Esophagus muscularis mucosa (tissue), 4 donors: ENCODE results near the gene GOLGA8F. TPM values are rescaled to one million over a fixed set of nuclear protein-coding genes. Genes with fewer than 3 reads are reported as not detected.
A peak's percentile ranks its signal among the peaks of the same experiment; 100 is the strongest.
"Not testable (repeated sequence)": the region's sequence is repeated elsewhere in the genome, so short reads cannot be mapped to it uniquely, and the experiment has no call there.

ENCODE experiments used
- DNase-seq: peaks from one replicate; pipeline ENCODE4 v3.0.0-alpha.2; 2017; ENCODE audit errors: extremely low spot score
- H3K27ac ChIP-seq, 4 donors: fragments of 200-600 bp; sonication (generic); replicated peaks in 1 of 4; 1 replicate in 3 of 4; 2 replicates in 1 of 4; pipeline ENCODE4 v1.5.1; 2016 to 2019; ENCODE audit warnings: mild to moderate bottlenecking in 1 of 4
- H3K27me3 ChIP-seq, 4 donors: fragments of 200-600 bp; sonication (generic); one replicate each; pipeline versions ENCODE4 v1.5.1 to v1.6.0; 2016 to 2019
- H3K36me3 ChIP-seq, 4 donors: fragments of 200-600 bp; sonication (generic); one replicate each; pipeline ENCODE4 v1.5.1; 2016 to 2019
- H3K4me1 ChIP-seq, 4 donors: fragments of 200-600 bp; sonication (generic); one replicate each; pipeline ENCODE4 v1.5.1; 2016 to 2019
- H3K4me3 ChIP-seq, 4 donors: fragments of 200-600 bp; sonication (generic); 1 replicate in 2 of 4; 2 replicates in 2 of 4; pipeline ENCODE4 v1.5.1; 2016 to 2019; ENCODE audit warnings: mild to moderate bottlenecking in 4 of 4, moderate library complexity in 1 of 4
- H3K9me3 ChIP-seq, 4 donors: fragments of 200-600 bp; sonication (generic); 1 replicate in 3 of 4; 2 replicates in 1 of 4; pipeline ENCODE4 v1.5.1; 2016 to 2019
- WGBS: methylation state at CpG from one replicate; pipeline ENCODE4 v1.1.5; 2018; 5-methylcytosine and 5-hydroxymethylcytosine counted together
- intact Hi-C: fragments of 100-400 bp; cut with DNase I; formaldehyde crosslinking; loops from one replicate; pipeline ENCODE4 v1.15.1; 2023
- small RNA-seq, 3 donors: library from RNA; depleted of rRNA; stranded (forward); fragments of <200 nt; gene quantifications; one replicate each; pipeline ENCODE3, GENCODE V24; 2016
- total RNA-seq, 4 donors: library from RNA; depleted of rRNA; stranded (reverse); fragments of >200 nt; gene quantifications; one replicate each; pipeline versions ENCODE4 v1.1.0 to v1.2.1, GENCODE V29; 2016

GOLGA8F gene, protein sequence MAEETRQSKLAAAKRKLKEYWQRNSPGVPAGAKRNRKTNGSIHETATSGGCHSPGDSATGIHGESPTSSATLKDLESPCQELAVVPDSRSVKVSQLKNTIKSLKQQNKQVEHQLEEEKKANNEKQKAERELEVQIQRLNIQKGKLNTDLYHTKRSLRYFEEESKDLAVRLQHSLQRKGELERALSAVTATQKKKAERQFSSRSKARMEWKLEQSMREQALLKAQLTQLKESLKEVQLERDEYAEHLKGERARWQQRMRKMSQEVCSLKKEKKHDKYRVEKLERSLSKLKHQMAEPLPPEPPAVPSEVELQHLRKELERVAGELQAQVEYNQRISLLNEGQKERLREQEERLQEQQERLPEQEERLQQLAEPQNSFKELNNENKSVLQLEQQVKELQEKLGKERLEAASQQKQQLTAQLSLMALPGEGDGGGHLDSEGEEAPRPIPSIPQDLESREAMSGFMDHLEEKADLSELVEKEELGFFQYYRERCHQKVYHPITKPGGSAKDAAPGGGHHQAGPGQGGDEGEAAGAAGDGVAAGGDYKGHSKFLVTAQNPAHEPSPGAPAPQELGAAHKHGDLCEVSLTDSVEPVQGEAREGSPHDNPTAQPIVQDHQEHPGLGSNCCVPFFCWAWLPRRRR
- under 1 TPM in 2 of 4 donors, not detected in 2; under 0.01 to 0.23 TPM for total RNA-seq

GRCh38 chr15:28378364-28378763 is at the start of gene GOLGA8F:
TSS of gene GOLGA8F (plus strand) at chr15:28378664. CDS start at chr15:28378762, 98 bp downstream.
- H3K27me3 ChIP-seq, H3K36me3 ChIP-seq, H3K27ac ChIP-seq, H3K4me3 ChIP-seq, H3K9me3 ChIP-seq, intact Hi-C loops, DNase-seq, H3K4me1 ChIP-seq: not testable (repeated sequence)
- no CpG with 5 or more reads among the region's 8 CpGs for WGBS

- H3K36me3 ChIP-seq, H3K9me3 ChIP-seq, H3K4me3 ChIP-seq, H3K4me1 ChIP-seq, H3K27ac ChIP-seq, DNase-seq, intact Hi-C loops, H3K27me3 ChIP-seq: not testable (repeated sequence)
- WGBS = no CpG with 5 or more reads among the region's 7 CpGs
Measured at GRCh38 chr15:28357984-28358383, 20.5 kb upstream of the GOLGA8F start, which contains the start of gene GOLGA6L24. TSS of gene GOLGA6L24 (minus strand) at chr15:28358084. CDS start at chr15:28358023, 61 bp downstream.

DNA sequence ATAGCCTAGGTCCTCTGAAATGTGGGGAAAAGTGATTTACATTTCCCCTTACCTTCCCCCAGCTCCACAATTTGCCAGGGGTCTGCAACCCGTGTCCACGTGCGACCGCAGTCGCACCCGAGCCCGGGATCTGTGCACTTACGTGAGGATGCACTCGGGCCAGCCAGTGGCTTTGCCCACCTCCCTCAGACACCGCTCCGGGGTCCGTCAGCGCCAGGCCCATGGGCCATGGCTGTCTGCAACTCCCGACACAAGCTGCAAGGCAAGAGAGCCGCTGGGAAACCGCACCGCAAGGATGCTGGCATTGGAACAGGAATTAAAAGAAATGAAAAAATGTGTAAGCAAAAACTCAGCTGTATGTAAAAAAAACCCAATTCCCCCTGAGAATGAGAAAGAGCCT is 13.0 kb upstream of the GOLGA8F start:
- H3K27ac ChIP-seq, H3K36me3 ChIP-seq, intact Hi-C loops, H3K27me3 ChIP-seq, H3K4me3 ChIP-seq, DNase-seq, H3K9me3 ChIP-seq, H3K4me1 ChIP-seq: not testable (repeated sequence)
- WGBS = no CpG with 5 or more reads among the region's 17 CpGs

- intact Hi-C loops, H3K9me3 ChIP-seq, H3K36me3 ChIP-seq, H3K4me1 ChIP-seq, H3K4me3 ChIP-seq, H3K27ac ChIP-seq, H3K27me3 ChIP-seq, DNase-seq: not testable (repeated sequence)
- 46% methylated on average over 2 of the region's 3 CpGs for WGBS
Measured at GRCh38 chr15:28380053-28380452, 1.6 kb downstream of the GOLGA8F start.

GRCh38 chr15:28396022-28396421 is 17.6 kb downstream of the GOLGA8F start:
- H3K27ac ChIP-seq, intact Hi-C loops, H3K4me1 ChIP-seq, H3K9me3 ChIP-seq, H3K36me3 ChIP-seq, DNase-seq, H3K27me3 ChIP-seq, H3K4me3 ChIP-seq: not testable (repeated sequence)
- WGBS = no CpG with 5 or more reads among the region's 11 CpGs

DNA sequence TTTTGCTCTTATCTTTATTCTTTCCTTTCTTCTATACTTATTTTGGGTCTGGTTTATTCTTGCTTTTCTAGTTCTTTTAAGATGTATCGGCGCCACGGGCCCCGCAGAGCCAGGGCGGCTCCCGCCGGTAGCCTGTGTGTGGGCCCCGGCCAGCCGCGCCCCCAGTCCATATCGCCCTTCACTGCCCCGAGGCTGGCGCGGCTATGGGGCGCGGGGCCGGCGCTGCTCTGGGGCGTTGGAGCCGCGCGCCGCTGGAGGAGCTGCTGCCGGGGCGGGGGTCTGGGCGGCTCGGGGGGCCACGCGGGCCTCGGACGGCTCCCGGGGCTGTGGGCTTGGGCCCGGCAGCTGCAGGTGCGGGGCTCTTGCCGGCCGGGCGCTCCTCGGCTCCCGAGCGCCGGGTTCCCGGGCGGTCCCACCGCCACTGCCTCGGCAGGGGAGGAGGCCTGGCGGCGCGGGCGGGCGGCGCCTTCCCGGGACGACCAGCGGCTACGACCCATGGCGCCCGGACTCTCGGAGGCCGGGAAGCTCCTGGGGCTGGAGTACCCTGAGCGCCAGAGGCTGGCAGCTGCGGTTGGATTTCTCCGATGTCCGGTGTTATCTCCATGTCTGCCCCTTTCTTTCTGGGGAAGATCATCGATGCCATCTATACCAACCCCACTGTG is 24.4 kb downstream of the GOLGA8F start:
- intact Hi-C loops, H3K4me1 ChIP-seq, H3K27me3 ChIP-seq, H3K9me3 ChIP-seq, H3K4me3 ChIP-seq, H3K27ac ChIP-seq, DNase-seq, H3K36me3 ChIP-seq: not testable (repeated sequence)
- WGBS = no CpG with 5 or more reads among the region's 64 CpGs

DNA sequence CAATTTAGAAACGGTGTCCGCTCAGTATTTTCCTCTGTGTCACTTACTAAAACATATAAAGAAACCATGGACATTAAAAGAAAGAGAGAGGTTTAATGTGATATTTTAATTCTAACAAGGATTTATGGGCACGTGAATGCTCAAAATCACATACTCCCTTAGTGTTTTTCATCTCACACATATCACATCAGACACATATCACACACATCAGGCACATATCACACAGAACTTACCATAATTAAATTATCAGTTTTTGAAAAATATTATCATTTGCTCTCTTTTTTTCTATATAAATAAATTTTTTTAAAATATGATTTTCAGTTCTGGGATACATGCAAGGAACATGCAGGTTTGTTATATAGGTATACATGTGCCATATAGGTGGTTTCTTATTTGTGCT is 42.0 kb downstream of the GOLGA8F start:
- H3K36me3 ChIP-seq, intact Hi-C loops, H3K4me1 ChIP-seq, H3K27me3 ChIP-seq, DNase-seq, H3K4me3 ChIP-seq, H3K9me3 ChIP-seq: not testable (repeated sequence)
- peak overlapping the region in 1 of 4 donors; percentile 46 for H3K27ac ChIP-seq
- 51% methylated on average over 2 of the region's 3 CpGs for WGBS

DNA sequence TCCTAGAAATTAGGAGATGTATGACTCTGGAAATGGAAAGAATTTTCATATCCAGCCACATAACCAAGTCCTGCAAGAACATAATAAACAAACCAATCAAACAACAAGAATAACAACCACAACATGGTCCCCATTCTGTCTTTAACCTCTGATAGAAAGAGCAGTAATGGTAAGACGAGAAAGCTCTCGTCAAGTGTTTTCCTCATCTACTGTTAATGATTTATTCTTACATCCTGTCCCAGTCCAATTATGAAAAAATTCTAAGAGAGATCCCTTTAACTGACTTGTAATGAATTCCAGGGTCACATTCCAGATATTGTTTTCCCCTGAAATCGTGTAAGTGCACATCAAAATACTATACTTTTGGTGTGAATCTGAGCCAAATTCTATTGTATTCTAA is 57.1 kb downstream of the GOLGA8F start:
- H3K4me3 ChIP-seq, intact Hi-C loops: not testable (repeated sequence)
- WGBS = no CpG with 5 or more reads among the region's 3 CpGs

More for the DNA sequence above, 57.1 kb downstream of the GOLGA8F start:
- H3K36me3 ChIP-seq, H3K4me1 ChIP-seq, H3K27me3 ChIP-seq, H3K27ac ChIP-seq, H3K9me3 ChIP-seq, DNase-seq: not testable (repeated sequence)

Small RNAs within 50 kb of the gene (small RNA-seq; reads per million reads assigned to genes)
- gene AC091304.5 (0 reads per million in 3 donors), gene AC091304.6 (0 reads per million in 3 donors), gene AC091304.9 (0 reads per million in 3 donors), gene MIR4509-2 (0 reads per million in 3 donors), gene RN7SL238P (0 reads per million in 3 donors)

Other genes with a start within 250 kb of the GOLGA8F start
- 10 to 100 TPM; 57.0 to 96.3 (median 66.0) TPM for gene HERC2, start 56.5 kb upstream of the GOLGA8F start, total RNA-seq
- not detected for gene GOLGA6L24, start 20.6 kb upstream of the GOLGA8F start, total RNA-seq
- gene GOLGA8G, start 154.3 kb downstream of the GOLGA8F start, total RNA-seq = under 1 TPM in 3 of 4 donors, not detected in 1; 0.17 to 0.23 (median 0.19) TPM
- gene GOLGA6L25, start 174.9 kb downstream of the GOLGA8F start, total RNA-seq = not detected